WTC11 (cell line): ENCODE measurements around the gene NUP98. TPM values are rescaled to one million over a fixed set of nuclear protein-coding genes. Genes with fewer than 3 reads are reported as not detected.

Experiments
- ATAC-seq: fragments of 200-7000 bp; cut with Tn5 transposase; 2 replicates; pipeline ENCODE4 v1.10.0; 2021; ENCODE audit warnings: mild to moderate bottlenecking, moderate library complexity
- CTCF ChIA-PET: fragments of 300-600 bp; sonication (Branson Sonifier 250); formaldehyde crosslinking; loops from one replicate; lab custom pipeline; 2021; ENCODE audit warnings: antibody characterized with exemption; lab: Charles Lee
- POLR2A ChIA-PET: fragments of 350-600 bp; sonication (Branson Sonifier 250); formaldehyde crosslinking; loops from one replicate; lab custom pipeline; 2021; ENCODE audit warnings: antibody characterized with exemption; lab: Charles Lee
- DNase-seq: peaks from one replicate; pipeline ENCODE4 v3.0.0; 2021; ENCODE audit warnings: low spot score
- H3K27ac Mint-ChIP-seq: 2 replicates; pipeline ENCODE4 v1.8.0; 2021; ENCODE audit warnings: mixed read lengths
- H3K27me3 Mint-ChIP-seq: 2 replicates; pipeline ENCODE4 v1.8.0; 2021; ENCODE audit warnings: low read depth, mild to moderate bottlenecking, moderate library complexity, mixed read lengths
- H3K36me3 Mint-ChIP-seq: 2 replicates; pipeline ENCODE4 v1.8.0; 2021; ENCODE audit warnings: mixed read lengths
- H3K4me1 Mint-ChIP-seq: 2 replicates; pipeline ENCODE4 v1.8.0; 2022; ENCODE audit warnings: mixed read lengths
- H3K4me3 Mint-ChIP-seq: 2 replicates; pipeline ENCODE4 v1.8.0; 2021; ENCODE audit warnings: mild to moderate bottlenecking, moderate library complexity, mixed read lengths
- H3K9me3 Mint-ChIP-seq: 2 replicates; pipeline ENCODE4 v1.8.0; 2021; ENCODE audit warnings: mixed read lengths
- CBFB ChIP-seq: sonication (generic); formaldehyde crosslinking; IDR thresholded peaks from 2 replicates; pipeline ENCODE4 v1.8.1; 2022; ENCODE audit warnings: mild to moderate bottlenecking, low read depth, missing genetic modification reagents
- CTCF ChIP-seq: fragments of 200-600 bp; IDR thresholded peaks from 2 replicates; pipeline ENCODE4 v1.8.0; 2022; ENCODE audit warnings: antibody characterized with exemption
- E2F1 ChIP-seq: sonication (generic); formaldehyde crosslinking; IDR thresholded peaks from 2 replicates; pipeline ENCODE4 v1.8.0; 2022; ENCODE audit warnings: mild to moderate bottlenecking, missing genetic modification reagents
- ETV6 ChIP-seq: sonication (generic); formaldehyde crosslinking; IDR thresholded peaks from 2 replicates; pipeline ENCODE4 v1.8.1; 2022; ENCODE audit warnings: mild to moderate bottlenecking, missing genetic modification reagents
- GRHL2 ChIP-seq: fragments of 250-450 bp; sonication (Bioruptor Pico); IDR thresholded peaks from 2 replicates; pipeline ENCODE4 v1.8.0; 2022; ENCODE audit warnings: mild to moderate bottlenecking, moderate library complexity; ENCODE audit not compliant: insufficient replicate concordance, severe bottlenecking
- MYBL2 ChIP-seq: sonication (generic); formaldehyde crosslinking; IDR thresholded peaks from 2 replicates; pipeline ENCODE4 v1.8.1; 2023; ENCODE audit warnings: mild to moderate bottlenecking, moderate library complexity, missing genetic modification reagents
- NFE2L1 ChIP-seq: sonication (generic); formaldehyde crosslinking; IDR thresholded peaks from 2 replicates; pipeline ENCODE4 v1.8.1; 2023; ENCODE audit warnings: missing genetic modification reagents
- NFYB ChIP-seq: sonication (generic); formaldehyde crosslinking; conservative IDR thresholded peaks from 2 replicates; pipeline ENCODE4 v1.8.0; 2022; ENCODE audit warnings: low read depth, missing genetic modification reagents
- OVOL2 ChIP-seq: fragments of 250-450 bp; sonication (Bioruptor Pico); IDR thresholded peaks from 2 replicates; pipeline ENCODE4 v1.9.0; 2021; ENCODE audit warnings: mild to moderate bottlenecking, borderline replicate concordance
- PRDM15 ChIP-seq: sonication (generic); formaldehyde crosslinking; IDR thresholded peaks from 2 replicates; pipeline ENCODE4 v1.8.0; 2022; ENCODE audit warnings: missing genetic modification reagents
- PREB ChIP-seq: sonication (generic); formaldehyde crosslinking; IDR thresholded peaks from 2 replicates; pipeline ENCODE4 v1.8.1; 2022; ENCODE audit warnings: mild to moderate bottlenecking, missing genetic modification reagents, moderate library complexity, borderline replicate concordance
- RELA ChIP-seq: sonication (generic); formaldehyde crosslinking; IDR thresholded peaks from 2 replicates; pipeline ENCODE4 v1.8.1; 2022; ENCODE audit warnings: missing genetic modification reagents, mild to moderate bottlenecking, borderline replicate concordance
- SMAD4 ChIP-seq: sonication (generic); formaldehyde crosslinking; IDR thresholded peaks from 2 replicates; pipeline ENCODE4 v1.8.0; 2022; ENCODE audit warnings: mild to moderate bottlenecking, missing genetic modification reagents
- TCF7 ChIP-seq: sonication (generic); formaldehyde crosslinking; IDR thresholded peaks from 2 replicates; pipeline ENCODE4 v1.8.0; 2022; ENCODE audit warnings: mild to moderate bottlenecking, low read depth, missing genetic modification reagents, moderate library complexity
- TEAD1 ChIP-seq: sonication (generic); formaldehyde crosslinking; IDR thresholded peaks from 2 replicates; pipeline ENCODE4 v1.8.0; 2022; ENCODE audit warnings: mild to moderate bottlenecking, missing genetic modification reagents
- TEAD4 ChIP-seq: sonication (generic); formaldehyde crosslinking; IDR thresholded peaks from 2 replicates; pipeline ENCODE4 v1.8.0; 2022; ENCODE audit warnings: mild to moderate bottlenecking, missing genetic modification reagents
- ZNF219 ChIP-seq: sonication (generic); formaldehyde crosslinking; IDR thresholded peaks from 2 replicates; pipeline ENCODE4 v1.8.0; 2023; ENCODE audit warnings: missing genetic modification reagents, mild to moderate bottlenecking, borderline replicate concordance
- ZNF232 ChIP-seq: sonication (generic); formaldehyde crosslinking; IDR thresholded peaks from 2 replicates; pipeline ENCODE4 v1.8.0; 2022; ENCODE audit warnings: mild to moderate bottlenecking, missing genetic modification reagents
- ZNF263 ChIP-seq: sonication (generic); formaldehyde crosslinking; IDR thresholded peaks from 2 replicates; pipeline ENCODE4 v1.8.1; 2022; ENCODE audit warnings: low read depth, mild to moderate bottlenecking, moderate library complexity, missing genetic modification reagents
- ZNF281 ChIP-seq: sonication (generic); formaldehyde crosslinking; IDR thresholded peaks from 2 replicates; pipeline ENCODE4 v1.8.0; 2023; ENCODE audit warnings: mild to moderate bottlenecking, missing genetic modification reagents
- ZNF396 ChIP-seq: fragments of 250-450 bp; sonication (Bioruptor Pico); IDR thresholded peaks from 2 replicates; pipeline ENCODE4 v1.8.0; 2021; ENCODE audit warnings: mild to moderate bottlenecking, moderate library complexity, borderline replicate concordance
- ZNF423 ChIP-seq: fragments of 250-450 bp; sonication (Bioruptor Pico); IDR thresholded peaks from 2 replicates; pipeline ENCODE4 v2.1.2; 2022; ENCODE audit warnings: mild to moderate bottlenecking, moderate library complexity
- ZNF671 ChIP-seq: fragments of 250-450 bp; sonication (Bioruptor Pico); IDR thresholded peaks from 2 replicates; pipeline ENCODE4 v1.8.0; 2021; ENCODE audit warnings: mild to moderate bottlenecking
- ZSCAN18 ChIP-seq: fragments of 250-450 bp; sonication (Bioruptor Pico); IDR thresholded peaks from 2 replicates; pipeline ENCODE4 v2.1.2; 2022; ENCODE audit warnings: mild to moderate bottlenecking, moderate library complexity
- total RNA-seq: library from RNA; stranded (reverse); gene quantifications from 3 replicates; pipeline ENCODE4 v1.2.3, GENCODE V29; 2021

NUP98 gene
- total RNA-seq, 1 experiment from 2014 or later, result 81.4 TPM

- no peak for DNase-seq
- H3K27ac Mint-ChIP-seq, result no peak overlapping the region
- H3K4me1 Mint-ChIP-seq, result peaks cover 60% of the 10 kb centered on the region
- H3K4me3 Mint-ChIP-seq, result no peak overlapping the region
- no peaks in the 10 kb centered on the region for H3K9me3 Mint-ChIP-seq
- no peak for TF ChIP-seq ZNF219 (CRISPR knock-in tag)
- TF ChIP-seq RELA (CRISPR knock-in tag), result no peak
- no peak for TF ChIP-seq CBFB (CRISPR knock-in tag)
- TF ChIP-seq PREB (CRISPR knock-in tag), result no peak
- no peak for TF ChIP-seq ZNF263 (CRISPR knock-in tag)
- no peak for TF ChIP-seq PRDM15
- TF ChIP-seq NFYB (CRISPR knock-in tag), result no peak
- TF ChIP-seq OVOL2 (CRISPR knock-in tag), result no peak
- no peak for TF ChIP-seq ETV6 (CRISPR knock-in tag)
- no peak for TF ChIP-seq MYBL2 (CRISPR knock-in tag)
- no peak for TF ChIP-seq TEAD1
- no peak for TF ChIP-seq ZNF423 (CRISPR knock-in tag)
- no peak for TF ChIP-seq ZSCAN18 (CRISPR knock-in tag)
- TF ChIP-seq ZNF671, result no peak
- no peak for TF ChIP-seq TCF7 (CRISPR knock-in tag)
- TF ChIP-seq ZNF281 (CRISPR knock-in tag), result no peak
- TF ChIP-seq NFE2L1 (CRISPR knock-in tag), result no peak
- ChIA-PET CTCF (interaction anchor here (0.6 to 4.7 kb wide), 6 partner anchors 12 to 235 kb away, joined by 3 to 34 read pairs (median 5); partner anchors contain the start of gene STIM1), POLR2A (interaction anchor here (1.1 kb wide), 1 partner anchor 11 kb away, joined by 3 read pairs; no protein-coding TSS in a partner anchor)
- no peaks in the 10 kb centered on the region for H3K36me3 Mint-ChIP-seq
- H3K27me3 Mint-ChIP-seq, result peaks cover 5% of the 10 kb centered on the region
- no peak for ATAC-seq
These were observed 40.4 kb upstream of the NUP98 start for GRCh38 chr11:3837793-3838192.

- ATAC-seq (no peak), DNase-seq (no peak)
- no peaks in the 10 kb centered on the region for H3K9me3 Mint-ChIP-seq
- CTCF ChIA-PET, result interaction anchor here (1.5 to 4.7 kb wide), 3 partner anchors 12 to 18 kb away, joined by 5 to 34 read pairs (median 14); partner anchors contain the start of gene STIM1
- H3K27me3 Mint-ChIP-seq, result 0 out of 2 replicates have a peak, but pooled peaks cover 1% of the 10 kb centered on the region
- TF ChIP-seq CTCF (no peak), ZNF396 (CRISPR knock-in tag) (no peak), GRHL2 (no peak), ZNF232 (CRISPR knock-in tag) (no peak), TEAD4 (CRISPR knock-in tag) (no peak), SMAD4 (no peak), CBFB (CRISPR knock-in tag) (no peak), E2F1 (no peak)
- peaks cover 59% of the 10 kb centered on the region for H3K4me1 Mint-ChIP-seq
- H3K27ac Mint-ChIP-seq, result no peak overlapping the region
- no peak overlapping the region for H3K4me3 Mint-ChIP-seq
- no peaks in the 10 kb centered on the region for H3K36me3 Mint-ChIP-seq
- POLR2A ChIA-PET, result interaction anchor here (1.1 kb wide), 1 partner anchor 10 kb away, joined by 3 read pairs; no protein-coding TSS in a partner anchor
These were observed 39.5 kb upstream of the NUP98 start for GRCh38 chr11:3836903-3837302.
